ENCODE measurements around the gene C11orf65.
"Not testable (repeated sequence)": the region's sequence is repeated elsewhere in the genome, so short reads cannot be mapped to it uniquely, and the experiment has no call there.

C11orf65 gene

DNA sequence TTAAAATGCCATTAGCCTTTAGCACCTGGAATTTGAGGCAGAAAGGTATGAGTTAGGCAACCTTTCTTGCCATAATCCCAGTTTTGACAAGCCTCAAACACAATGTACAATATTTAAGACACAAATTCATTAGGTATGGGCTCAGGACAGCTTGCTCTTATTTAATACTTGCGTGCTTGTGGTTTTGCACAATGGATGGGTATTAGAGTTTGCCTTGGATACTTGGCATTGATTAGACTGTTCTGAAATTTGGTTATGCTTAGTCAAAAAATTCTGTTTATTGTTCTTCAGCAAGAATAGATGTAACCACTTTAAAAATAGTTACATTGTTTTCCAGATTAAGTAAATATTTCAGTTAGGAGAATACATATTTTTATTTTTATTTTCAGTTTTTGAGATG is 5.4 kb upstream of the C11orf65 start:
- DNase-seq (ENCODE audit: low read depth), result no peak

- DNase-seq (ENCODE audit: low read depth), result no peak
Measured at GRCh38 chr11:108468478-108468864, 1.1 kb upstream of the C11orf65 start.

DNA sequence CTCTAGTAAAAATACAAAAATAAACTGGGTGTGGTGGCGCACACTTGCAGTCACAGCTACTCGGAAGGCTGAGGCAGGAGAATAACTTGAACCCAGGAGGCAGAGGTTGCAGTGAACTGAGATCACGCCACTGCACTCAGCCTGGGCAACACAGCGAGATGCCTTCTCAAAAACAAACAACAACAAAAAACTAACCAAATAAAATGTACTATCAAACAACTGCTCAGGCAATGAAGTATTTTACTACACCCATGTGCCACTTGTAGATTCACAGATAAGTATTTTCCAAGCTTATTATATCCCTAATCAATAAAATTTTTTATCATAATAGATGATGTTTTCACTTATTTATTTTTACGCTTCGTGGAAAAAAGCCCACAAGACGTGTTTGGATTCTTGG is 924 bp downstream of the C11orf65 start:
- DNase-seq (ENCODE audit: low read depth), result no peak

DNA sequence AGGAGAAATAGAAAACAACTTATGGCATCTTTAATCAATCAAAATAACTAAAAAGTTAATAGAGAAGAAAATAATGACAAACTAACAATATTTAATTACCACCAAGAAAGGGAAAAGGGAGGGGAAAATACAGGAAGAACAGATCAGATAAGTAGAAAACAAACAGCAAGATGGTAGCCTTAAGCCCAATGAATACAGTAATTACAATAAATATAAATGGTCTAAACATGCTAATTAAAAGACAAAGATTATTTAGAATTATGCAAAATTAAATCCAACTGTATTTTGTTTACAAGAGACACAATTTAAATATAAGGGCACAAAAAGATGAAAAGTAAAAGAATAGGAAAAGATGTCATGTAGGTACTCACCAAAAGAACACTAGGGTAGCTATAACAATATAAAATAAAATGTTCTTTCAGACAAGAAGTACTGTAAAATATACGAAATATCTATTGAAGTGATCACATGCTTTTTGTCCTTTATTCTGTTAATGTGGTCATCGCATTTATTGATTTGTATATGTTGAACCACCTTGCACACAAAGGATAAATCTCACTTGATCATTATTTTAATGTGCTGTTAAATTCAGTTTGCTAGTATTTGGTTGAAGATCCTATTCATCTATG is 14.0 kb downstream of the C11orf65 start:
- DNase-seq (ENCODE audit: low read depth), result no peak

GRCh38 chr11:108441445-108441844 is 25.9 kb downstream of the C11orf65 start:
- not testable (repeated sequence) for DNase-seq (ENCODE audit: low read depth)

GRCh38 chr11:108436594-108436993 is 30.7 kb downstream of the C11orf65 start:
- no peak for DNase-seq (ENCODE audit: low read depth)

- no peak for DNase-seq (ENCODE audit: low read depth)
Measured at GRCh38 chr11:108435066-108435465, 32.3 kb downstream of the C11orf65 start.

DNA sequence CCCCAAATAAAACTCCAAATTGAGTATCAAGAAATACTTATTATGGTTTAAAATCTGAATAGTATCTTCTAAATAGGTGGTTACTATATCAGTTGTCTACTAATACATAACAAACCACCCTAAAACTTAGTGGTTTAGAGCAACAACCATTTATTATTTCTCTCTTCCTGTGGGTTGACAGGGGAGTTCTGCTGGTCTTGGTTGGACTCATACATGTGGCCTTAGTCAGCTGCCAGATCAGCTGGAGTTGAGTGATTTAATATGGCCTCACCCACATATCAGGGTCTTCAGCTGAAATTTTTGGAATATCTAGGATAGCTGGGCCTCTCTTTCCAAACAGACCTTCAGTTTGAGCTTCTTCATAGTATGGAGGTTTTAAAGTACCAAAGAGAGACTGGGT is 34.5 kb downstream of the C11orf65 start:
- DNase-seq (ENCODE audit: low read depth), result no peak

DNA sequence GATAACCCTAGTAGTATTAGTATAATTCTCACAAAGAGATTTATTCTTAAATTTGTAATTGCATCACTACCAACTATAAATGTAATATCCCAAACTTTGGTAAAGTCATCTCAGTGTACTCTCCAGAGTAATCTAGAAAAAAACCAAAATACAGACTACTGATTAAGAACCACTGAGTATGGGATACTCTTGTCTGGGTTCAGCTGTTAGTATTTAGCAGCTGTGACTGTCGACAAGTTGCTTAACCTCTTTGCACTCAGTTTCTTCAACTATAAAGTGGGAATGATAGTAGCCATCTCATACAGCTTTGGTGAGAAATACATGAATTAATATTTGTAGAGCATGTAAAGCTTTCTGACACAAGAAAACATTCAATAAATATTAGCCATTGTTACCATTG is 35.3 kb downstream of the C11orf65 start:
- no peak for DNase-seq (ENCODE audit: low read depth)

DNA sequence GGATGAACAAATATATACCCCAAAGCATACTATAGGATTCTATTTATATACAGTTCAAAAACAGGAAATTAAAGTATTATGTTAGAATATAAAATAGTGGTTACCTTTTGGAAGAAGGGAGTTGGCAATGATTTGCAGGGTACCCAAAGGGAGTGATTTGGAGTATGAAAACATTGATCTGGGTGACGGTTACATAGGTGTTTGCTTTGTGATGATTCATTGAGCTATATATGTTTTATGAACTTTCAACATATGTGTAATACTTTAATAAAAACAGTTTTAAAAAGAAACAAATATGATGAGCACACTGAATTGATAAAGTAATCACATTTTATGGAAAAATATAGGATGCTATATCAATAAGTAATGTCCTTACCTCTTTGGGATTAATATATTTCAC is 36.0 kb downstream of the C11orf65 start:
- DNase-seq (ENCODE audit: low read depth), result no peak

DNA sequence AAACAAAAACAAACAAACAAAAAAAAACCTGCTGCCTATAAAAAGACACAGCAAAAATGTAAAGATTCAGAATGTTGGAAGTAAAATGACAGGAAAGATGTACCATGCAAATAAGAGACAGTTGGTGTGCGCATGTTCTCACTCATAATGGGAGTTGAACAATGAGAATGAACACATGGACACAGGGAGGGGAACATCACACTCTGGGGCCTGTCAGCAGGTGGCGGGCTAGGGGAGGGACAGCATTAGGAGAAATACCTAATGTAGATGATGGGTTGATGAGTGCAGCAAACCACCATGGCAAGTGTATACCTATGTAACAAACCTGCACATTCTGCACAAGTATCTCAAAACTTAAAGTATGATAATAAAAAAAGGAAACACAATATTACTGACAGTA is 49.8 kb downstream of the C11orf65 start:
- DNase-seq (ENCODE audit: low read depth), result not testable (repeated sequence)

GRCh38 chr11:108414958-108415357 is 52.4 kb downstream of the C11orf65 start:
- DNase-seq (ENCODE audit: low read depth), result no peak

- no peak for DNase-seq (ENCODE audit: low read depth)
Measured at GRCh38 chr11:108405706-108406105, 61.6 kb downstream of the C11orf65 start.

GRCh38 chr11:108403052-108403451 is 64.3 kb downstream of the C11orf65 start:
- DNase-seq (ENCODE audit: low read depth), result no peak

DNA sequence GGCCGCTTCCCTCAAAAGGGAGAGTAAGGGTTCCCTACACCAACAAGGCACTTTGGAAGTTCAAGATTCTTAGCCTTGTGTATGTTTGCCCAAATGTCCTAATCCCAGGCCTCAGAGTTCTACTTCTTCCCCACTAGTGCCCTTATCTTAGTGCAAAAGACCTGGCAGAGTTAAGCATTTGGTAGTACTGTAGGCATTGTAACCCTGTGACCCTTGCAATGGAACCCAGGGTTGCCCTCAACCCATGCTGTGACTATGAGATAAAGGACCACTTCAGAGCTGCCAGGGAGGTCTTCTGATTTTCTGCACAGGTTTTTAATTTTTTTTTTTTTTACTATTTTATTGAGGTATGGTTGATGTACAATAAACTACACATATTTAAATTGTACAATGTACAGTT is 65.1 kb downstream of the C11orf65 start:
- no peak for DNase-seq (ENCODE audit: low read depth)

- DNase-seq (ENCODE audit: low read depth), result no peak
Measured at GRCh38 chr11:108398439-108398838, 68.9 kb downstream of the C11orf65 start.

GRCh38 chr11:108396672-108397071 is 70.7 kb downstream of the C11orf65 start:
- DNase-seq (ENCODE audit: low read depth), result not testable (repeated sequence)

DNA sequence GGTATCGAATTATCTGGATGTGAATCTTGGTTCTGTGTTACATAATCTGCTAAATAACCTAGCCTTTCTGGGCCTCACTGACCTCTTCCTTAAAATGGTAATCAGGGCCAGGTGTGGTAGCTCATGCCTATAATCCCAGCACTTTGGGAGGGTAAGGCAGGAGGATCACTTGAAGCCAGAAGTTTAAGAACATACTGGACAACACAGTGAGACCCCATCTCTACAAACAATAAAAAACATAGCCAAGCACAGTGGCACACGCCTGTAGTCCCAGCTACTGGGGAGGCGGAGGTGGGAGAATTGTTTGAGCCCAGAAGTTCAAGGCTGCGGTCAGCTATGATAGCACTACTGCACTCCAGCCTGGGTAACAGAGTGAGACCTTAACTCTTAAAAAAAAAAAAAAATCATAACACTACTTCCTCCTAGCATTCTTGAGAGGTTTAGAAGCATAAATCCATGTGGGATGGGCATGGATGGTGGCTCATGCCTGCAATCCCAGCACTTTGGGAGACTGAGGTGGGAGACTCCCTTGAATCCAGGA is 72.5 kb downstream of the C11orf65 start:
- no peak for DNase-seq (ENCODE audit: low read depth)

DNA sequence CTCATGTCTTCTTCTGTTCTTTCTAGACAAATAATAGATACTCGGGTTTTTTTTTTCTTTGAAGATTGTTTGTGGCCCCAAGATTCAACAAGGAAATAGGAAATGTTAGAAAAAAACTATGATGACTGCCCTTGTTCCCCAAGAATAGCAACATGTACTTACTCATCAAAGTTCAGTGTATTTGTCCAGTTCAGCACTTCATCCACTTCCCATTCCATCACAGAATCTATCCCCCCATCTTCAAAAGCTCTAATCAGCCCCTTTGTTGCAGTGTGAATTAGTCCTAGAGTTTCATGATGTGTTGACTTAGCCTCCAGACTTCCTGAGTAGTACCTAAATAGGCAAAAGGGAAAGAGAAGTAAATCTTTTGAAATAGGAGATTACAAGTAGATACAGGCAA is 74.3 kb downstream of the C11orf65 start:
- DNase-seq (ENCODE audit: low read depth), result no peak

DNA sequence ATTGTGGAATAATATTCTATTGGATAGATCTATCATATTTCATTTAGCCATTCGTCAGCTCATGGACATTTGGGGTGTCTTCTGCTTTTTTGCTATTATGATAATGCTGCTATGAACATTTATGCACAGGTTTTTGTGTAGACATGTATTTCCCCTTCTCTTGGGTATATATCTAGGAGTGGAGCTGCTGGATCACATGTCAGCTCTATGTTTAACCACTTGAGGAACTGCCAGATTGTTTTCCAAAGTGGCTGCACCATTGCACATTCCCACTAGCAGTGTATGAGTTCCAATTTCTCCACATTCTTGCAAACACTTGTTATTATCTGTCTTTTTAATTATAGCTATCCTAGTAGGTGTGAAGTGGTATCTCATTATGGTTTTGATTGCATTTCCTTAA is 75.0 kb downstream of the C11orf65 start:
- no peak for DNase-seq (ENCODE audit: low read depth)

DNA sequence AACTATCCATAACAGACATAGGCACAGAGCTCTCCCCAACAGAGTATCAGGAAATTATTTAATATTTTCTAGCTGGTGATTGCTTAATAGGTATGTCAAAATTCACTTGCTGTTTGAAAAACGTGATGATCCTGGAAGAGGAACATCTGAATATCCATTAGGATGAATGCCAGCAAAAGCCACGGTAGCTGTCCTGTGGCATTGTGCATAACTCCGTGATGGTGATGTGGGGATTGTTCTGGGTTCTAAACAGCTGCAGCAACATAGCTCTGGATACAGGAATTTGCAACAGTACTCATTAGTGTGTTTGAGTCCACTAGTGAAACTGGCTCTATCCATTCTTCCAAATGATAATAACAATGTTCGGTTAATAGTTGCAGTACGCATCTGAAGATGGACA is 78.8 kb downstream of the C11orf65 start:
- DNase-seq (ENCODE audit: low read depth), result no peak

GRCh38 chr11:108373505-108373904 is 93.8 kb downstream of the C11orf65 start:
- DNase-seq (ENCODE audit: low read depth), result not testable (repeated sequence)

- no peak for DNase-seq (ENCODE audit: low read depth)
Measured at GRCh38 chr11:108370990-108371389, 96.3 kb downstream of the C11orf65 start.

- no peak for DNase-seq (ENCODE audit: low read depth)
Measured at GRCh38 chr11:108370315-108370714, 97.0 kb downstream of the C11orf65 start.
